HG02981 (cell line): Measurements from ENCODE around the gene SH3TC1.

Experiments used
- ATAC-seq: cut with Tn5 transposase; IDR thresholded peaks from one replicate; pipeline ENCODE4 v1.9.1; 2021; ENCODE audit warnings: mild to moderate bottlenecking, moderate library complexity; ENCODE audit not compliant: unreplicated experiment

Gene SH3TC1

DNA sequence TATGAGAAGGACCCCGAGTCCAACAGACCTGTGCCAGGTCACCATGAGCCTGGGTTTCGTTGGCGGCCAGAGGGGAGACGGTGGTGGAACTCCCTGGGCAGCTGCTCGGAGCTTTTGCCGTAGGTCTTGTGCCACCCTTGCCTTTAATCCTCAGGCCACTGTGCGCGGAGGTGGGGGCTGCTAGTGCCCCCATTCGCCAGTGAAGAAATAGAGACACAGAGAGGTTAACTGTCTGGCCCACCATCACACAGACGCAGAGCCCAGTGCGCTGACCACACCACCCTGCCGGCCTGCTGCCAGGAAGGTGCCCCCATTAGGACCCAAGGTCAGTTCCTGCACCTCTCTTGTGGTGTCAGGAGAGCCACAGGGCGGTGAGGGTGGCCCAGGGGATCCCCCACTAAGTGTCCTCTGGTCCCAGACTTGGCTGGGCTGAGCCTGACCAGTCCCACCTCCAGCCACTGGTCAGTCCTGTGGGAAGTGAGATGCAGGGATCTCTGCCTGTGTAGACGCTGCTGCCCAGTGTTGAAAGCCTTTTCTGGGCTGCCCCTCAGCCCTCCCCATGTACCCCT is 42.2 kb downstream of the SH3TC1 start:
- no peak for ATAC-seq

GRCh38 chr4:8241895-8242696 is 43.0 kb downstream of the SH3TC1 start:
- peak; percentile 62 for ATAC-seq

- no peak for ATAC-seq
These were observed 43.9 kb downstream of the SH3TC1 start for GRCh38 chr4:8242782-8243560.

GRCh38 chr4:8244001-8244757 is 45.1 kb downstream of the SH3TC1 start:
- ATAC-seq = no peak

- ATAC-seq = no peak
These were observed 45.9 kb downstream of the SH3TC1 start for GRCh38 chr4:8244931-8245460.

DNA sequence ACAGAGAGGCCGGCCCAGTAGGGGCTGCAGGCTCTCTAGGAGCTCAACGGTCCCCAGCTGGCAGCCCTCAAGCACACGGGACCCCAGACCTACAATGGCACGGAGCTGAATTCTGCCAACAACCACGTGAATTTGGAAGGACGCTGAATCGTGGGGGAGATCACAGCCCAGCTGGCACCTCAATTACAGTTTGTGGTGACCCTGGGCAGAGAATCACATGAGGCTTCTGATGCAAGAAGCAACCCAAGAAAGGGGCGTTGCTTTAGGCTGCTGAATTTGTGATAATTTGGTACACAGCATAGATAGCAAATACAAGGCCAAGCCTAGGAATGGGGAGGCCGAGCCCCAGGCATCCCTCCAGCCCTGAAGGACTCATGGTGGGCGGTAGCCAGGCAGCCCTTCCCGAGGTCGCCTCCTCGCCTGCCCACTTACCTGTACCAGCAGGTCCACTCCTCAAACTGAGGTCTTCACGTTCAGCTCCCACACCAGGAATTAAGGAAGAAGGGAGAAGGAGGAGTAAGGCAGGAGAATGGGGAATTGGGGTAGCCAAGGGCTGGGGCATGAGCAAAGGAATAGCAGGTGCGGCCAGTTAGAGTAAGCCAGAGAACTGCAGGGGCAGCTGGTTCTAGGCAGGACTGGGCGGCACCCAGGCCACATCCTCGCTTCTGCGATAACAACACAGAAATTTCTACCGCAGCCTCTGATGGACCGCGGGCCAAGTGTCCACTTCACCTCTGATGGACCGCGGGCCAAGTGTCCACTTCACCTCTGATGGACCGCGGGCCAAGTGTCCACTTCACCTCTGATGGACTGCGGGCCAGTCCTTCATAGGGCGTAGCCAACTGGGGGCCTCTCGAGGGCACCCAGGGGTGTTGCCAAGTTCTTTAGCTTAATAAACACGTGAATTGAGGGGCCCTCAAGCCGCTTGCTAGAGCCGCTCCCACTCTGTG is 47.1 kb downstream of the SH3TC1 start:
- ATAC-seq = no peak

DNA sequence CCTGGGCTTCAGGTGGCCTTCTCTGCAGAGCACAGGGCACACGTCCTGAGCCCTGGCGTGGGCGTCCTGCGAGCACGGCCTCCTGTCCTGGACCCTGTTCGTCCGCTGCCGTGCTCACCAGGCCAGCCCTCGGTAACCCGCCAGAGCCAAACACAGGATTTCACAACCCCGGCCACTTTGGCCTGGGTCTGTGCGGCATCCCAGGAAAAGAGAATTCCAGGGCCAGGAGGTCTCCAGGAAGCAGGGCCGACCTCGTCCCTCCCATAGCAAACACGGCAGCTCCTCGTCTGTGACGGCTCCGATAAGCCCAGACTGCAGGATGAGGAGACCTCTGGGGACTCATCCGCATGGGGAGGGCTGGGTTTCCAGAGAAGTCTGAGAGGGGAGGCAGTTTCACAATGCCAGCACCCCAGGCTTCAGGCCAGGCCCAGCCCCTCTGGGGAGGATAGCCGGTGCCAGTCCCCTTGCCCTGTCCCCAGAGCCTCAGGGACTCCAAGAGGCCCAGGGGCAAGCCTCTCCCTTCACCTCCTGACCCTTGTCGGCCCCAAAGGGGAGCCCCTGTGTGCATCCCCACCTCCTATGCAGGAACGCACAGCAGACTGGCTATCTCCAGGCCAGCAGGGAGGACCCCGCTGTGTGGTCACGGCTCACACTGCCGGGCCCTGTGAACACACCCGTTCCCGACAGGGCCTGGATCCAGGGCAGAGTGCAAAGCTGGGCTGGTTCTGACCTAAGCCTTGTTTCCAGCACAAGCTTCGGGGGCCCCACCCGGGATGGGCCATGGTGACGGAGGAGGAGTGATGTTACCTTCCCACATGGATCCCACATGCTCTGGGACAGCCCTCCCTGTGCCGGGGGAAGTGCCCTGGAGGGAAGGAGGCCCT is 48.2 kb downstream of the SH3TC1 start:
- no peak for ATAC-seq

- no peak for ATAC-seq
These were observed 49.0 kb downstream of the SH3TC1 start for GRCh38 chr4:8248091-8248490.

DNA sequence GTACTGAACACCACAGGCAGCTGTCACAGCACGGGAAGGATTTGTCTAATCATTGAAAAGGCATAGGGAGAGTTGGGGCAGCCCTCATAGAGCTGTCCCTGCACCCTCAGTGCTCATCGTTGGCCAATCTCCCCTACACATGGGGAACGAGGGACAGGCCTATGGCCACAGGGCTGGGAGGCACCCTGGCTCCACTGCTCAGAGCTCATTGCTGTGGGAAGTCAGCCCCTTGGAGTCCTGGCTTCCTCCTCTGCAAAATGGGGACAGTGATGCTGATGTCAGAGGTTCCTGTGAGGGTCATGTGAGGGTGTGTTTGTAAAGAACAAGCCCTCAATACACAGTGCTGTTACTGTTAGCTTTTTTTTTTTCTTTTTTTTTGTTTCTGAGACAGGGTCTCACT is 51.1 kb downstream of the SH3TC1 start:
- ATAC-seq = no peak

- no peak for ATAC-seq
These were observed 51.5 kb downstream of the SH3TC1 start for GRCh38 chr4:8250637-8251036.

DNA sequence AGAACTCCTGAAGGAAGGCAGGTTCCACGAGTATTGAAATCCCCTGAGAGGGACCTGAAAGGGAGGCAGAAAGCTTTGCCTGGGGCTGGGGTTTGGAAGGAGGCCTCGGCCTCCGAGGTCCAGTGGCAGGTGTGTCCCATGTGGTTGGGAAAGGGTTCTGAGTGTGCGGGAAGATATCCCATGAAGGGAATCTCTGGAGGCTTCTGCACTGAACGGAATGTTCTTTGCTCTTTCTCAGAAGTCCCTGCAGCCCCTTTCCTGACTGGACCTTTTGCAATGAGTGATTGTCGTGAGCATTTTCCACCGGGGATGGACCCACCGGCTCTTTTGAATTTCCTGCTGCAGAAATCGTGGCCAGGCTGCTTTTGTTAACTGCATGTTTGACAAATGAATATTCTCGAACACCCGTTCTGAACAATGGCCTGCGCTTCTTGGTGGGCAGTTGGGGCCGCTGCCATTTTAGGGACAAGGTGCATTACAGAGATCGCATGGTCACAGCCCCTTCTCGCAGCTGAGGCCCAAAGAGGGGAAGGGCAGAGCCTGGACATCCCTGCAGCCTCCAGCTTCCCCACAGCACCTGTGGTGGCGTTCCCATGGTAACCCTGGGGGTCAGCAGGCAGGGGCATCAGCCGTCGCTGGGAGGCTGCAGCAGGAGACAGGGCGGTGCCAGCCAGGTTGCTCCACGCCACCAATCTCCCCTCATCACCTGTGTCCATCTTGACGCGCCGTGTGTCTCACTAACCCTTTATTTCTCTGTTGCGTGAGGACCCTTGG is 52.2 kb downstream of the SH3TC1 start:
- no peak for ATAC-seq

- ATAC-seq = no peak
These were observed 53.4 kb downstream of the SH3TC1 start for GRCh38 chr4:8252301-8253173.

GRCh38 chr4:8254076-8254475 is 55.0 kb downstream of the SH3TC1 start:
- no peak for ATAC-seq

- no peak for ATAC-seq
These were observed 56.8 kb downstream of the SH3TC1 start for GRCh38 chr4:8255698-8256441.

- ATAC-seq = no peak
These were observed 58.8 kb downstream of the SH3TC1 start for GRCh38 chr4:8257854-8258253.

DNA sequence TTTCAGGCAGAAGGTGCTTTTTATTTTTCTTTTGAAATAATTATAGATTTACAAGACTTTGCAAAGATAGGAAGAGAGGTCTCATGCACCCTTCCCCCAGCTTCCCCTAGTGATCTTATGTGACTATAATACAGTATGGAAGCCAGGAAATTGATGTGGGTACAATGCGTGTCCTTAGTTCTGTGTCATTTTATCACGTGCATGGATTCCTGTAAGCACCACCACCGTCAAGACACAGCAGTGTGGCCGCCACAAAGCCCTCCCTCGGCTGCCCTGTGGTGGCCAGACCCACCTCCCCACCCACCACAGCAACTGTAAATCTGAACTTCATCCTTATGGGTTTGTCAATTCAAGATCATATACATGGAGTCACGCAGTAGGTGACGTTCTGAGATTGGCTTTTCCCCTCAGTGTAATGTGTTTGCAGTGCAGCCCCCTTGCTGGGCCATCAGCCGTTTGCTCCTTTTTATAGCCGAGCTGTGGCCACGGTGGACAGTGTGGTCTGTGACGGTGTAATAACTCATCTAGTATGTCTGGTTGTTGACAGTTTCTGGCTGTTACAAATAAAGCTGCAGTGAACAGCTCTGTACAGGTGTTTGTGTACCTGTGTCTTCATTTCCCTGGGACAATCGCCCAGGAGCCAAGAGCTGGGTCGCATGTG is 59.6 kb downstream of the SH3TC1 start:
- no peak for ATAC-seq
